Measurements from ENCODE around the gene ELAC2. TPM values are rescaled to one million over a fixed set of nuclear protein-coding genes. Genes with fewer than 3 reads are reported as not detected.

ELAC2 gene
- total RNA-seq, 1 experiment from 2014 or later, result 38.9 TPM

DNA sequence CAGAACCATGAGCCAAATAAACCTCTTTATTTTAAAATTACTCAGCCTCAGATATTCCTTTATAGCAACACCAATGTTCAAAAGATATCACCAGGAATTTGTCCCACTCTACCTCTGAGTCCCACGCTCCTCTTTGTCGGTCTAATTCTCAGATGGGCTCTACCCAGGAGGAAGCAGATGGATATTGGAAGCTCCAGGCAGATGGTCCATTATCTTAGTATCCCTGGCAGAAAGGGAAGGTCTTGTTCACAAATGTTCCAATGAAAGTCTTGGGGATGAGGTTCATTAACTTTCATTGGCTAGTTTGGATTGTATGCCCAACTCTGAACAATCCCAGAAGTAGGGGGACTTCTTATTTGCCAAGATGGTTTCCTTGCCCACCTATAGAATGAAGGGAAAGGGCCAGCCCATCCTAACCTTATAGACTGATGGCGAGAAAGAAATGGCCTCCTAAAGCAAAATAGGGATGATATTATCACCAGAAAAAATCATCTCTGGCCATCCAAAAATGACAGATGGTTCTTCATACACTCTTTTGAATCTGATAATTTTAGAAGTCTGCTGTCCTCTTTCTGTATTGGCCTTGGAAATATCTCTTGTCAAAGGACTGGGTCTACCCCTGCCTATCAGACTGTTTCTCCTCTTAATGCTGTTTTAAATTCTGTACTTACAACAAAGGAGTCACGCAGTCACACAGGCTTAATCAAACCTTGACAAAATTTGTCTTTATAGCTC, 21.3 kb upstream of the ELAC2 start:
- TF ChIP-seq, protein P1, sequence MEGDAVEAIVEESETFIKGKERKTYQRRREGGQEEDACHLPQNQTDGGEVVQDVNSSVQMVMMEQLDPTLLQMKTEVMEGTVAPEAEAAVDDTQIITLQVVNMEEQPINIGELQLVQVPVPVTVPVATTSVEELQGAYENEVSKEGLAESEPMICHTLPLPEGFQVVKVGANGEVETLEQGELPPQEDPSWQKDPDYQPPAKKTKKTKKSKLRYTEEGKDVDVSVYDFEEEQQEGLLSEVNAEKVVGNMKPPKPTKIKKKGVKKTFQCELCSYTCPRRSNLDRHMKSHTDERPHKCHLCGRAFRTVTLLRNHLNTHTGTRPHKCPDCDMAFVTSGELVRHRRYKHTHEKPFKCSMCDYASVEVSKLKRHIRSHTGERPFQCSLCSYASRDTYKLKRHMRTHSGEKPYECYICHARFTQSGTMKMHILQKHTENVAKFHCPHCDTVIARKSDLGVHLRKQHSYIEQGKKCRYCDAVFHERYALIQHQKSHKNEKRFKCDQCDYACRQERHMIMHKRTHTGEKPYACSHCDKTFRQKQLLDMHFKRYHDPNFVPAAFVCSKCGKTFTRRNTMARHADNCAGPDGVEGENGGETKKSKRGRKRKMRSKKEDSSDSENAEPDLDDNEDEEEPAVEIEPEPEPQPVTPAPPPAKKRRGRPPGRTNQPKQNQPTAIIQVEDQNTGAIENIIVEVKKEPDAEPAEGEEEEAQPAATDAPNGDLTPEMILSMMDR (IDR thresholded peaks at IDR 0.05; ENCODE audit: insufficient read depth in 1 of 2, low read depth in 1 of 2, low read length in 1 of 2, severe bottlenecking in 1 of 2, unreplicated experiment in 1 of 2), result no peak
- H3K4me1 Mint-ChIP-seq (ENCODE audit: low read depth, unreplicated experiment), result no peaks in the 10 kb centered on the region
- no TSS peak for BruUV-seq (replicated peaks)
- no peaks in the 10 kb centered on the region for H3K36me3 ChIP-seq (ENCODE audit: control insufficient read depth, insufficient read depth, low read length)
- H3K27me3 ChIP-seq (replicated peaks; ENCODE audit: control insufficient read depth, insufficient read depth, low read length), result no peaks in the 10 kb centered on the region
- H3K9me3 ChIP-seq, result no peaks in the 10 kb centered on the region
- no peak overlapping the region for H3K27ac Mint-ChIP-seq (ENCODE audit: unreplicated experiment)
- H3K27me3 Mint-ChIP-seq (ENCODE audit: insufficient read depth, unreplicated experiment), result no peaks in the 10 kb centered on the region
- H3K4me3 Mint-ChIP-seq (ENCODE audit: unreplicated experiment), result no peak overlapping the region
- DNase-seq, result no peak
- peaks cover 17% of the 10 kb centered on the region for H3K9me3 Mint-ChIP-seq (ENCODE audit: unreplicated experiment)
- no peaks in the 10 kb centered on the region for H3K4me1 ChIP-seq
- ChIA-PET CTCF (no interaction called here), POLR2A (no interaction called here)
- intact Hi-C loops (cut with micrococcal nuclease; ENCODE audit: unreplicated experiment), result loop anchor here (10.0 kb wide), 1 partner anchor 296 kb away; no protein-coding TSS in a partner anchor
- H3K4me3 ChIP-seq (ENCODE audit: low read depth, low read length), result no peak overlapping the region
- no peaks in the 10 kb centered on the region for H3K36me3 Mint-ChIP-seq (ENCODE audit: insufficient read depth, unreplicated experiment)

DNA sequence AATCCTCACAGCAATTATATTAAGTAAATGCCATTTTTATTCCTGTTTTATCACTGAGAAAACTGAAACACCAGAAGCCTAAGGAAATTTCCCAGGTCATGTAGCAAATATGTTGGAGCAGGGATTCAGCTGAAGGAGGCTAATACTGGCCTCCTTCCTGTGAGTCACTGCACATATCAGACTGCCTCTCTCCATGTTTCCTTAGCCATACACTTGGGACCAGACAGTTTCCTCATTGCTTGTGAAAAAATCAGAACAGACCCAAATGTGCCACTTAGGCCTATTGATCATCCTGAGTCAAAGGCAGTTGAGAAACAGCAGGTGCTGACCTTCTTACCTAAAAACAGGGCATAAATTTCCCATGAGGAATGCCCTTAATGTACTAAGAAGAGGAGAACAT, 18.9 kb upstream of the ELAC2 start:
- TF ChIP-seq, protein P1 (IDR thresholded peaks at IDR 0.05; ENCODE audit: insufficient read depth in 1 of 2, low read depth in 1 of 2, low read length in 1 of 2, severe bottlenecking in 1 of 2, unreplicated experiment in 1 of 2), result no peak
- no peaks in the 10 kb centered on the region for H3K36me3 ChIP-seq (ENCODE audit: control insufficient read depth, insufficient read depth, low read length)
- H3K9me3 Mint-ChIP-seq (ENCODE audit: unreplicated experiment), result peaks cover 19% of the 10 kb centered on the region
- H3K27ac Mint-ChIP-seq (ENCODE audit: unreplicated experiment), result no peak overlapping the region
- CTCF ChIA-PET, result no interaction called here
- H3K4me1 Mint-ChIP-seq (ENCODE audit: low read depth, unreplicated experiment), result no peaks in the 10 kb centered on the region
- BruUV-seq (replicated peaks), result no TSS peak
- no peaks in the 10 kb centered on the region for H3K36me3 Mint-ChIP-seq (ENCODE audit: insufficient read depth, unreplicated experiment)
- no peaks in the 10 kb centered on the region for H3K27me3 ChIP-seq (replicated peaks; ENCODE audit: control insufficient read depth, insufficient read depth, low read length)
- POLR2A ChIA-PET, result no interaction called here
- no peaks in the 10 kb centered on the region for H3K4me1 ChIP-seq
- no peak for DNase-seq
- no peaks in the 10 kb centered on the region for H3K27me3 Mint-ChIP-seq (ENCODE audit: insufficient read depth, unreplicated experiment)
- H3K4me3 ChIP-seq (ENCODE audit: low read depth, low read length), result no peak overlapping the region
- intact Hi-C loops (cut with micrococcal nuclease; ENCODE audit: unreplicated experiment), result loop anchor here (10.0 kb wide), 1 partner anchor 298 kb away; no protein-coding TSS in a partner anchor
- H3K9me3 ChIP-seq, result no peaks in the 10 kb centered on the region
- no peak overlapping the region for H3K4me3 Mint-ChIP-seq (ENCODE audit: unreplicated experiment)

DNA sequence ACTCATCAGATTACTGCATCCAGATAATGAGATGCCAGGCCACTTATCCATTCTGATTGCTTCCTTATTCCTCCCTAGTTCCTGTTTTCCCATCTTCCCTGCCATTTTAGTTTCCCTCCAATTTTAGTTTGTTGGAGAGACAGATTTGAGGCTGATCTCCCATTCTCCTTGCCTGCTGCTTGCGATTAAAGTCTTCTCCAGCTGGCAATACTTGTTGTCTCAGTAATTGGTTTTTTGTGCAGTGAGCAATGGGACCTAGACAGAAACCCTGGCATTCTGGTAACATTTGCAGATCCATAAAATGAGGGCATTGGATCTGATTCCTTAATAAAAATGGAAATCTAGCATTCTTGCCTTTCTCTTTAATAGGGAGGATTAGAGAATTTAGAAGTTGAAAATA, 17.6 kb upstream of the ELAC2 start:
- ChIA-PET POLR2A (no interaction called here), CTCF (no interaction called here)
- TF ChIP-seq, protein P1 (IDR thresholded peaks at IDR 0.05; ENCODE audit: insufficient read depth in 1 of 2, low read depth in 1 of 2, low read length in 1 of 2, severe bottlenecking in 1 of 2, unreplicated experiment in 1 of 2), result no peak
- H3K9me3 Mint-ChIP-seq (ENCODE audit: unreplicated experiment), result peaks cover 19% of the 10 kb centered on the region
- H3K36me3 Mint-ChIP-seq (ENCODE audit: insufficient read depth, unreplicated experiment), result no peaks in the 10 kb centered on the region
- Histone ChIP-seq H3K9me3 (no peaks in the 10 kb centered on the region), H3K4me3 (ENCODE audit: low read depth, low read length) (no peak overlapping the region), H3K4me1 (no peaks in the 10 kb centered on the region), H3K36me3 (ENCODE audit: control insufficient read depth, insufficient read depth, low read length) (no peaks in the 10 kb centered on the region), H3K27me3 (replicated peaks; ENCODE audit: control insufficient read depth, insufficient read depth, low read length) (no peaks in the 10 kb centered on the region)
- intact Hi-C loops (cut with micrococcal nuclease; ENCODE audit: unreplicated experiment), result loop anchor here (10.0 kb wide), 1 partner anchor 299 kb away; no protein-coding TSS in a partner anchor
- BruUV-seq (replicated peaks), result no TSS peak
- no peak overlapping the region for H3K27ac Mint-ChIP-seq (ENCODE audit: unreplicated experiment)
- DNase-seq, result no peak
- H3K4me3 Mint-ChIP-seq (ENCODE audit: unreplicated experiment), result no peak overlapping the region
- H3K27me3 Mint-ChIP-seq (ENCODE audit: insufficient read depth, unreplicated experiment), result no peaks in the 10 kb centered on the region
- no peaks in the 10 kb centered on the region for H3K4me1 Mint-ChIP-seq (ENCODE audit: low read depth, unreplicated experiment)

Data from Caco-2 (cell line).